GM19099 (cell line): Measurements from ENCODE around the gene ARNT2.

Experiments
- POLR2A ChIP-seq: IDR thresholded peaks from 3 replicates; pipeline ENCODE4 v1.6.1; 2011; ENCODE audit warnings: low read depth; ENCODE audit not compliant: insufficient read length; ENCODE audit errors: extremely low read depth

ARNT2 gene

DNA sequence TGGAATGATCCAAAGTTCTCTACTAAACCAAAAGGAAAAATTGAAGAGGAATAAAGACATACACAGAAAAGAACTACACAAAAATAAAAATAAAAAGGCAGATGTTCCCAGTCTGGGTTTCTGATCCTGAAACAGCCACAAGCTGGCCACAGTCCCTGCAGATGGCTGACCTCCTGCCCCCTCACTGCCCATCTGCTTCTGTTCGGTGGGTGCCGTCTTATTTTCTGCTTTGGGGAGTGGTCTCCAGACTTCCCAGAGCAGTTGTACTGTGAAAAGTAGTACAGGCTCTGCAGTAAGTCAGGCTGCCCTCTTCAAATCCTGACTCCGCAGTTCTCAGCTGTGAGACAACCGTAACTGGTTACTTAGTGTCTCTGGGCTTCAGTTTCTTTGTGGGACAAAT lies 94.5 kb downstream of the ARNT2 start:
- TF ChIP-seq POLR2A = no peak

DNA sequence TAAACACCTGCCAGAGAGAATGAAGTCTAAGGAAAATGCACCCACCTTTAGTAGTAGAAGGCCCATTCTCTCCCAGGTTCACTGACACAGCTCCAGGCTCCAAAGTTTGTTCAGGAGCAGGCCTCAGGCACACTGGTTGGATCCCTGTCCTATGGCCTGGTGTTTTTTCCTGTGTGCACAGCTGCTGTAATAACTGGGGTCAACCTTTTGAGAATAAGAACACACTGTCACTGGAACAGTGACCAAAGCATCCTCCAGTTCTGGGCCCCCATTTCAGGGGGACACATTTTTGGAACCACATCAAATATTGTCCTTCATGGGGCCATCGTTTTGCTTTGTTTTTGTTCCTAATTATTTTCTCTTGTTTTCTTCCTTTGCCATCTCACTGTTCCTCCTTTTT lies 95.8 kb downstream of the ARNT2 start:
- no peak for TF ChIP-seq POLR2A

DNA sequence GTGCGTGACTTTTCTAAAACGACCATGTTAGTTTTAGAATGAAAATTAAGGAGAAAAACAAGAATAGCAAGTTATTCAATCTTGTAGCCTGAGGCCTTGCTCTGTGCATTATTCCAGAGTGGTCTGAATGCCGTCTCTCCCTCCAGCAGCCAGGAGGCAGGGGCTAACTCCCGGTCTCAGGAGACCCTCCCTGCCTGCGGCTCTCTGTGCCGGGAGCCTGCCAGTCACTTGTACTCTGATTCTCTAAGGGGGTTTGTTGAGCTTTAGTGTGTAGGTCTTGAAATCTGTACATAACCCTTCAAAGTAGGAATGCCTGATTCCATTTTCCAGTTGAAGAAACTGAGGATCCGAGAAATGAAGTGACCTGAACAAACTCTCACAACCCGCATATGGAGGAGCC lies 97.3 kb downstream of the ARNT2 start:
- TF ChIP-seq POLR2A = no peak

DNA sequence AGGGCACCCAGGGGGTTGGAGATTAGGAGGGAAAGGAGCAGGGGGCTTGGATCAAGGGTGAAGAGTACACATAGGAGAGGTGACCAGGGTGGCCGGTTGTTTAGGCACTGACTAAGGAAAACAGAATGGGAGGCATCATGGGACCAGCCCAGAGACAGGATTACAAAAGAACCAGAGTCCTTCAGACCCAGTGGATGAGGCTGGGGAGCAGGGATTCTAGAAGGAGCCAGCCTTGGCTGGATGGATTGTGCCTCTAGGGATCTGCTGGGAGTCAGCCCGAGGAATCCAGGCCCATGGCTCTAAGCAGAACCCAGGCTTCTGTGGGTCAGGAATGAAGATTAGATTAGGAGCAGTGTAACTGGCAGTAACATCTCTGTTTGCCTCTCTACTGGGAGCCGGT lies 98.6 kb downstream of the ARNT2 start:
- no peak for TF ChIP-seq POLR2A

DNA sequence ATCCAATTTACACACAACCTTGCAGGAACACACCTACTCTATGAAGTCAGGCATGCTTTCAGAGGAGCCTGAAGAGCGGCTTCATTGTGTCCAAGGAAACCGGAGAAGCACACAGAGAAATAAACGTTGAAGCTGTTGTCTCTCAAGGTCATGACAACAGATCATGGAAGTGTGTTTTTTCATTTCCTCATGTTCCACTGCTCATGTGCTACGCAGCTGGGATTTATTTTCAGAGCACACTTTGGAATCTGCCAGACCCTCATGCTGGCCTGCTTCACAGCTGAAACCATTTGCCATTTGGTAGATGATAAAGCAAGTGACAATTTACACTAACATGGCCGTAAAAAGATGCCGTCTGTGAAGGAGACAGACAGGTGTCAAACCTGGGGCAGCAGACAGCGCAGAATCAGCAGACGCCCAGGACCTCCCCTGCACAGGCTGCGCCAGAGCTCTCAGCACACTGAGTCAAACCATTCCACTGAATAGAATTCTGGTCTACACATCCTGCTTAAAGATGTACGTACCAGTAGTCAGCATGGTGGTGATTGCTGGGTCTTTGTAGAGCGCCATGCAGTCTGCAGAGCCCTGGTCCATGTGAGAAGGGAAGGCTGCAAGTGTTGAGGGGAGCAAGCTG lies 99.3 kb downstream of the ARNT2 start:
- TF ChIP-seq POLR2A = no peak

DNA sequence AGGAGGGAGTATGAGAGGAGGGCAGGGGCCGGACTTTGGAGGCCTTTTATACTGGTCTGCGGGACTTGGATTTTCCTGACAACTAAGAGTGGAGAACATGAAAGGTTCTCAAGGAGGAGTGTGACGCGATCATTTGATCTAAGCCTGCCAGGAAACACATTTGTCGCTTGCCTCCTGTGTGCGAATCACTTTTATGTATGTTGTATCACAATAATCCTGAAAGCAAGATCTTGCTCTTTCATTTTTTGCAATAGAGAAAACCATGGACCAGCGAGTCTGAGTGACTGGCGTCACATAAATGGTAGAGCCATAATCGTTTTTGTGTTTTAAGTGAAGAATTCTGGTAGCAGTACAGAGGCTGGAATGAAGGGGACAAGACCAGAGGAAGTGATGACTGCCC lies 100.7 kb downstream of the ARNT2 start:
- no peak for TF ChIP-seq POLR2A

DNA sequence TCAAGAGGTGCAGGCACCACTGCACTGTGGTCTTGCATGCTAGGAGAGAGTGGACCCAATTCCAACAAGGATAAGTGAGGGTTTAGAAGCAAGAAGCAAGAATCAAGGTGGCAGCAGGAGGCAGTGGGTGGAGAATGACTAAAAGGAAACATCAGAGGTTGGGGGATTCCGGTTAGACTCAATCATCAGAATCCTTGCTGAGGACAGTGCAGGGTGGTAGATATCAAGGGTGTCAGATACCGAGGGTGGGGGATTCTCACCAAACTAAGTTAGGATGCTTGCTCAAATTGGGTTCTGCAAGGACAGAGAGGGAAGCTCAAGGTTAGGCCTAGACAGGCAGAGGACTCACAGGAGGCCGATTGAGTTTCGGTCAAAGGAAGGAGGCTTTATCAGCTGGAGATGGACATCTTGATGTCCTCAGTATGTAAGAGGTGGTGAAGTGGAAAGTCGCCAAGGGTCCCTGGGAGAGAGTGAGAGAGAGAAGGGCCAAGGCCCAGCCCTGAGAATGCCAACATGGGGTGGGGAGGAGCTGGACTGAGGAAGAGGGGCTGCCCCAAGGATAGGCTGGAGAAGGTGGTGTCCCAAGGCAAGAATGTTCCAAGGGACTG lies 102.2 kb downstream of the ARNT2 start:
- TF ChIP-seq POLR2A = no peak

DNA sequence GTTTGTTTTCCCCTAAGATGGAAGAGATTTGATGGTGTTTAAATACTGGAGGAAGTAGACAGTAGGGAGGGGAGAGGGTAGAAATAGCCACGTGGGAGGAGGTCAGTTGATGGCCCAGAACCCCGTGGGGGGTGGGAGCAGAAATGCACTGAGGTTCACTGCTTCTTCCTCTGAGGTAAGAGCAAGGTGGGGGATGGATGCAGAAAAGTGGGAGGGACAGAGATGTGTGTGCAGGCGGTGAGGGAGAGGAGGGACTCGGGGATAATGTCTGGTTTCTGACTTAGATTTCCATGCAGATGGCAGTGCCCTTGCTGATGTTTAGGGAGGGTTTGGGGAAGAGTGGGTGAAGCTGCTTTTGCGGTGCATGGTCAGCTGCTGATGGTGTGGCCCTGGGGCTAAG lies 102.9 kb downstream of the ARNT2 start:
- TF ChIP-seq POLR2A = no peak

DNA sequence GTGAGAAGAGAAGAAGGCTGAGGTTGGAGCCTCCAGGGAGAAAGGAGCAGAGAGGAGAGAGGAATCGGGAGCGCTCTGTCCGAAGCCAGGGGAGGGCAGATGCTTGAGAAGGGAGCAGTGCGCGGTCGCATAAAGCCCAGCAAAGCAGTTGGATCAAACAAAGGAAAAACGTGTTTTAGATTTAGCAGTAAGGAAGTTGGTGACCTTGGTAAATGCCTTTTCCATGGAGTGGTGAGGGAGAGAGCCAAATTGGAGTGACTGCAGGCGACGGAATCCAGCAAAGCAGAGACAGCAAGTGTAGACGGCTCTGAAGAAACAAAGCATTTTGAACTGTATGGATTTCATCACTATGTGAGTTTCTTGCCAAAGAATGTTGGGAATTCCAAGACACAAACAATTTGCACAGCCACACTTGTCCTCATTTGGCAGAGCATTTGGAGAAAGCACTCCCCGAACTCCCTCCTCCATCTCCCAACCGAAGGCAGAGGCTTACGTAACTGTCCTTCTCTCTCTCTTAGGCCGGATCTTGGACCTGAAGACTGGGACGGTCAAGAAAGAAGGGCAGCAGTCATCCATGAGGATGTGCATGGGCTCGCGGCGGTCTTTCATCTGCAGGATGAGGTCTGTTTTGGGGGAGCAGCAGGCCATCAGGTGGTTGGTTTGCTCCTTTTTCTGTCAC lies 103.6 kb downstream of the ARNT2 start:
- no peak for TF ChIP-seq POLR2A

DNA sequence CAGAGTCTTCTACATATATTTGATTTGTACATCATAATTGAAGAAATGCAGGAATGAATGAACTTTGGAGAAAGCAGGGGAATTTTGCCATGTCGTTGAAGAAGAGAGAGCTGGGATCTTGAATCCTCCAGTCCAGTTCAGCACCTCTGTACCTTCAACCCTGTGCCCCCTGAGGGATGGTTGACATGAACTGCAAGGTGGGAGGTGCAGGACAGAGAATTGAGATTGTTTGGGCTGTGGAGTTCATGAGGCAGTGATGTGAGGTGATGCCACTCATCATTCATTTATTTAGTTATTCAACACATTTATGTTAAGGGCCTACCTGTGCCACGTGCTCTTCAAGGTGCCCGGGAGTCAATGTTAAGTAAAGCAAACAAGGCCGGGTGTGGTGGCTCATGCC lies 104.6 kb downstream of the ARNT2 start:
- TF ChIP-seq POLR2A = no peak

DNA sequence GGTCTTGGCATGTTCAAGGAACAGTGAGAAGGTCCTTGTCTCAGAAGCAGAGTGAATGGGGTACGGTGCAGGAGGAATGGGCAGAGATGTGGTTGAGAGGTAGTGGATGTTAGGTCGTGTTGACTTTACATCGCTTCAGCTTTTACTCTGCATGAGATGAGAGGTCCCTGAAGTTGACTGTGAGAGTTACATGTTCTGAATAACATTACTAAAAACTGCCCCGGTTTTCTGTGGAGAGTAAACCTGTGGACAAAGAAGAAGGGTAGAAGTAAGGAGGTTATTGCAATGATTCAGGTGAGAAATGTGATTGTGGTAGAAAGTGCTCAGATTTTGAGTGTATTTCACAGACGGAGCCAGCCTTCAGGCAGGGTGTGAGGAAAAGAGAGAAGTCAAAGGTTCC lies 105.6 kb downstream of the ARNT2 start:
- TF ChIP-seq POLR2A = no peak

DNA sequence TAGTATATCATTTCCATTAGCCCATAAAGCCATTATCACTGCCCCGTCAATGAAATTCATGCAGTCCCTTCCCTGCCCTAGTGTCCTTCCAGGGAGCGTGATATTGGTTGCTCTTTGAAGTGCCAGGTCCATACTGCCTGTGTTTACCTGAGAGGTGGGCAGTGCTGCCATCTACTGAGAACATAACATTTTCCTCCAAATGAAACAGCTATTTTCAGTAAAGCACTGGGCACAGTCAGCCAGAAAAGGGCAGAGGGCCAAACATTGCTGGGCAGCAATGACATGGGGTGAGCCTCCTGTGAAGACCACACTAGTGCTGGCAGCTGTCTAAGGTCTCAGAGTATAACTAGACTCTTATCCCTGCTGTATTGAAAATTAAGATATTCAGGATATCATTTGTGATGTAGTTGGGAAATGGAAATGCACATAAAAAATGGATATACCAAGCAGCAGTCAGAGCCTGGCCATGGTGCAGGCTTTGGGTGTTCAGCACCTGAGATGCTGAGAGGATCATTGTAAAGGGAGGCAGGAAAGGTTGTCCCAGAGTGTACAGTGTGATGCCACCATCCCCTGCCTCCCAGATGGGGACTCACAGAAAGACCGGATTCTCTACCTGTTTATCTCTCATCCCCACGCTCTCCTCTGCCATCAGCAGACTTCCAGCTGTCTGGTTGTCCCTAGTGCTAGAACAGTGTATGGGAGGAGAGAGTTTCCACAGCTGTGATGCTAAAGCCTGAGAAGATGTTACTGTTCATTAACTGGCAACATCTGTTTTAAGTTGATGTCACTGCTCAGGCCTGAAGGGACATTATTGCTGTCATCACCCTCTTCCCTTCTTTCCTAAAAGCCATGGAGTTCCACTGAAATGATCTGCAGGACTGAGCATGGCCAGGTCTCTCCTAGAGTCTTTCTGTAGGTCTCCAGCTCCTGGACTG lies 108.8 kb downstream of the ARNT2 start:
- TF ChIP-seq POLR2A = no peak

DNA sequence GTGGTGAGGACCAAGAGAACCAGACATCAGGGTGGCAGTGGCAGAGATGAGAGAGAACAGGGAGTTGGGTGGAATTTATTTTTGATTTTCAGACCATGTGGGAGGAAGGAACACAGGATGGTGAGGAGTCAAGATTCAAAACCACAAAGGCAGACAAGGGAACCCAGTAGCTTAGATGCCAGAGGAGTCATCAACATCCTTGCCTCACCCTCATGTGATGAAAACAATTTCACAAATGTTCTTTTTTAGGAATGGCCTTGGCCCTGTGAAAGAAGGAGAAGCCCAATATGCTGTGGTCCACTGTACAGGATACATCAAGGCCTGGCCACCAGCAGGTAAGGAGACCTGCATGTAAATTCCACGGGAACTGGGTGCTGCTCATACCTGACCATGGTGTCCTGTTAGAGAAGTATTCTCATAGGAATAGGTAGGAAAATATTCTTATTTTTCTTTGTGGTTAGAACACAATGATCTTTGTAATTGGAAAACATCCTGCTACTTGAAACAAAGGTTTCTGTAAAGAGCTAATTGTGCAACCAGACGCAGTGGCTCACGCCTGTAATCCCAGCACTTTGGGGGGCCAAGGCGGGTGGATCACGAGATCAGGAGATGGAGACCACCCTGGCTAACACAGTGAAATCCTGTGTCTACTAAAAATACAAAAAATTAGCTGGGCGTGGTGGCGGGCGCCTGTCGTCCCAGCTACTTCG lies 110.0 kb downstream of the ARNT2 start:
- TF ChIP-seq POLR2A = no peak

DNA sequence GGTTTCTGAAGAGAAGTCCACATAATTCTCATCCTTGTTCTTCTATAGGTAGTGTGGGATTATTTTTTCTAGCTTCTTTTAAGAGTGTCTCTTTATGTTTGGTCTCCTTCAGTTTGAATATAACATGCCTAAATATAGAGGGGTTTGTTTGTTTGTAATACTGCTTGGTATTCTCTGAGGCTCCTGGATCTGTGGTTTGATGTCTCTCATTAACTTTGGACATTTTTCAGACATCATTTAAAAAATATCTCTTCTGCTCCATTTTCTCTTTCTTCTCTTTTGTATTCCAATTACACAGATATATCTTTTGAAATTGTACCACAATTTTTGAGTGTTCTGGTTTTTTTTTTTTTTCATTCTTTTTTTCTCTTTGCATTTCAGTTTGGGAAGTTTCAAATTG lies 113.1 kb downstream of the ARNT2 start:
- TF ChIP-seq POLR2A = no peak

DNA sequence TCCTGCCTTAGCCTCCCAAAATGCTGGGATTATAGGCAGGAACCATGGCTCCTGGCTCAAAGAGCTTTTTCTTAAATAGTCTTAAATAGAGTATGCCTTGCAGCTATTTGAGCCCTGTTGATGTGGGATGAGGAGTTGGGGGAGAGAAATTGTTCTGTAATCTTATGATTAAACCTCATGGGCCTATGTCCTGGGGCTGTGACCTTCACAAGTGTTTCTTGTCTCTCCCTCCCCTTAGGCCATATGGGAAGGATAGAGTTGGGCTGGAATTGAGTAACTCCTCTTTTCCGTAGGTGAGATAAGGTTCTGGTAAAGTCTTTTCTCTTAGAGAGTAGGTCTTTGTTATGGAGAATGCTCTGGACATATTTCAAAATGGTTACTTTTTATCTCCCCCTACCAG lies 114.3 kb downstream of the ARNT2 start:
- no peak for TF ChIP-seq POLR2A
